Prostate gland (tissue), 2 donors: ENCODE measurements around the gene DCTD.

Source experiments
- CTCF ChIP-seq, 4 experiments: fragments of 200-600 bp in 2 of 4; fragments of 450-650 bp in 2 of 4; sonication (generic) in 2 of 4; IDR thresholded peaks; 1 replicate in 3 of 4; 2 replicates in 1 of 4; pipeline ENCODE4 v1.5.1; 2016 to 2019; ENCODE audit warnings: antibody characterized with exemption in 4 of 4, mild to moderate bottlenecking in 2 of 4, moderate library complexity in 2 of 4
- POLR2AphosphoS5 ChIP-seq: sonication (generic); formaldehyde crosslinking; IDR thresholded peaks from one replicate; pipeline ENCODE4 v1.6.1; 2017; ENCODE audit warnings: antibody characterized with exemption

GRCh38 chr4:182906786-182907185, 10.4 kb downstream of the DCTD start:
- no peak for TF ChIP-seq CTCF (IDR thresholded peaks at IDR 0.05)
- TF ChIP-seq POLR2AphosphoS5 = no peak
